NCI-H510A (cell line): ENCODE results near the gene LIPC.

ENCODE experiments used
- DNase-seq: peaks from one replicate; lab custom pipeline; 2025; lab: John Stamatoyannopoulos, UW

Gene LIPC

DNA sequence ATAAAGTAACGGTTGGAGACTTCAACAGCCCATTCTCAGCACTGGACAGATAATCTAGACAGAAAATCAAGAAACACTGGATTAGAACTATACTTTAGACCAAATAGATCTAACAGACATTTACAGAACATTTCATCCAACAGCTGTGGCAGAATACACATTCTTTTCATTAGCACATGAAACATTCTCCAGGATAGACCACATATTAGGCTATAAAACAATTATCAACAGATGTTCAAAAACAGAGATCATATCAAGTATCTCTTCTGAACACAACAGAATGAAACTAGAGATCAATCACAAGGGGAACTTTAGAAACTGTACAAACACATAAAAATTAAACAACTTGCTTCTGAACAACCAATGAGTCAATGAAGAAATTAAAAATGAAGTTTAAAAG is 184.4 kb downstream of the LIPC start:
- DNase-seq, result no peak
